Activated T-helper 2 cell treated with anti-CD3 and anti-CD28 coated beads, Interferon-gamma antibody, Interleukin-2, Interleukin-4, amounts not matched to agents 10 μg/mL and 5 μg/mL and 100 μg/mL, durations not matched to agents 14 hours and 24 hours and 36 hours (primary cell): ENCODE results near the gene SFTA2. TPM values are rescaled to one million over a fixed set of nuclear protein-coding genes. Genes with fewer than 3 reads are reported as not detected.

Experiments used
- DNase-seq: peaks from one replicate; pipeline ENCODE4 v3.0.0; 2021; ENCODE audit warnings: low spot score
- H3K27ac Mint-ChIP-seq: one replicate; pipeline ENCODE4 v1.8.0; 2021; ENCODE audit warnings: mixed read lengths
- H3K27me3 Mint-ChIP-seq: one replicate; pipeline ENCODE4 v1.8.0; 2021; ENCODE audit warnings: low read depth, mixed read lengths
- H3K36me3 Mint-ChIP-seq: one replicate; pipeline ENCODE4 v1.8.0; 2021; ENCODE audit warnings: low read depth, mixed read lengths
- H3K4me1 Mint-ChIP-seq: one replicate; pipeline ENCODE4 v1.8.0; 2021; ENCODE audit warnings: low read depth, mixed read lengths
- H3K4me3 Mint-ChIP-seq: one replicate; pipeline ENCODE4 v1.8.0; 2021; ENCODE audit warnings: low read depth, mild to moderate bottlenecking, moderate library complexity, mixed read lengths
- H3K9me3 Mint-ChIP-seq: one replicate; pipeline ENCODE4 v1.8.0; 2021; ENCODE audit warnings: mixed read lengths
- intact Hi-C: fragments of 100-400 bp; cut with micrococcal nuclease; formaldehyde crosslinking; loops from one replicate; pipeline ENCODE4 v1.15.1; 2023
- total RNA-seq: library from RNA; stranded (reverse); gene quantifications from 2 replicates; pipeline ENCODE4 v1.2.3, GENCODE V29; 2022

The SFTA2 gene
- total RNA-seq, 1 donor from 2014 or later = not detected

DNA sequence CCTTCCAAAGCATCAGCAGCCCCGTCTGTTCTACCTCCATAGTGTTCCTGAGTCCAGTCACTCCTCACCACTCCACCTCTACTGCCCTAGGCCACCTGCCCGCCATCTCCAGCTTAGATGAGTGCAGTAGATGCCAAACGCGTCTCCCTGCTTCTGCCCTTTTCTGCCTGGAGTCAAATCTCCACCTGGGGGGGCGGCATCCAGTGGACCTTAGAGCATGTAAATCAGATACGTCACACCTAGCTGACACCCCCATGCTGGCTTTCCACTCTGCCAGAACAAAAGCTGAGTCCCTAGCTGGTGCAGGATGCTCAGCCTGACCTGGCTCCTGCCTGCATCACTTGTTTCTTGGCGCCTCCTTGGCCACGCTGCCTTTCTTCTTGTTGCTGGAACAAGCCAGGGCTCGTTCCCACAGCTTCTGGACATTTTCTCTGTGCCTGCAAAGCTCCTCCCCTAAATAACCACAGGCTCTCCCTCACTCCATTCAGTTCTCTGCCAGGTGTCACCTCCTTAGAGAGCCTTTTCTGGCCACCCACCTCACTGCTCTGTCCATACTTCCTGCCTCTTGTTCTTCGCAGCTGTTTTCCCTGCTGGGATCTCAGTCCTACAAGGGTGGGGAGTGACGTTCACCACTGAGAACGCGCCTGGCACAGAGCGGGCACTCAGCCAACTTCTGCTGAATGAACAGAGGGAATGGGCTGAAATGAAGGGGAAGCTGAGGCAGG is 41.9 kb downstream of the SFTA2 start:
- intact Hi-C loops = no loop called here
- H3K4me3 Mint-ChIP-seq = no peak overlapping the region
- DNase-seq = no peak
- H3K27ac Mint-ChIP-seq = no peak overlapping the region
- no peaks in the 10 kb centered on the region for H3K9me3 Mint-ChIP-seq
- peaks cover 16% of the 10 kb centered on the region for H3K4me1 Mint-ChIP-seq
- no peaks in the 10 kb centered on the region for H3K36me3 Mint-ChIP-seq
- H3K27me3 Mint-ChIP-seq = peaks cover 2% of the 10 kb centered on the region

DNA sequence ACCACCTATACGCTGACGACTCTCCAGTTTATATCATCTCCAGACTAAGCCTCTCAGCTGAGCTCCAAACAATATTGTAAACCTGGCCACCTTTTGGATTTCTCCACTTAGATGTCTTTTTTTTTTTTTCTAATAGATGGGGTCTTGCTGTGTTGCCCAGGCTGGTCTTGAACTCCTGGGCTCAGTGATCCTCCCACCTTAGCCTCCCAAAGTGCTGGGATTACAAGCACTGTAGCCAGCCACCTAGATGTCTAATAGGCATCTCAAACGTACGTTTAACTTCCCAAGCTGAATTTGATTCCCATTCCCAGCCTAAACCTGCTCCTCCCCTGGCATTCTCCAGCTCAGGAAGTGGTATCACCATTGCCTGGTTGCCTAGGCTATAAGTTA is 42.5 kb downstream of the SFTA2 start:
- intact Hi-C loops = no loop called here
- peaks cover 19% of the 10 kb centered on the region for H3K4me1 Mint-ChIP-seq
- H3K36me3 Mint-ChIP-seq = no peaks in the 10 kb centered on the region
- H3K27ac Mint-ChIP-seq = no peak overlapping the region
- no peak for DNase-seq
- H3K27me3 Mint-ChIP-seq = peaks cover 2% of the 10 kb centered on the region
- no peak overlapping the region for H3K4me3 Mint-ChIP-seq
- no peaks in the 10 kb centered on the region for H3K9me3 Mint-ChIP-seq

DNA sequence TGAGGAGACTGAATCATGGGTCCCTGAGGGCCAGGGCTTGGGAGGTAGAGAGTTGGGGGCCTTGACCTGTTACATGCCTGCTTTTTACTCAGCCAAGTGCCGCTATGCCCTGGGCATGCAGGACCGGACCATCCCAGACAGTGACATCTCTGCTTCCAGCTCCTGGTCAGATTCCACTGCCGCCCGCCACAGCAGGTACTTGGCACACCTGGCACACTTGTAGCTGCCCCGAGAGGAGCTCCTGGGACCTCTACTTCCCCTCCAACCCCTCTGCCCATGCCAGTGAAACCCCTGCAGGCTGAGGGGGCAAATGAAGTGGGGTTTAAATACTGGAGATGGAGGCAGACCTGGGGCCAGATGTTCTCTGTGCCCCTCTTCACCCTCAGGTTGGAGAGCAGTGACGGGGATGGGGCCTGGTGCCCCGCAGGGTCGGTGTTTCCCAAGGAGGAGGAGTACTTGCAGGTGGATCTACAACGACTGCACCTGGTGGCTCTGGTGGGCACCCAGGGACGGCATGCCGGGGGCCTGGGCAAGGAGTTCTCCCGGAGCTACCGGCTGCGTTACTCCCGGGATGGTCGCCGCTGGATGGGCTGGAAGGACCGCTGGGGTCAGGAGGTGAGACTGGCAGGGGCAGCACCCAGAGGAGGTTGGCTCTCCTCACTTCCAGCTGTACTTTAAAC is 43.0 kb downstream of the SFTA2 start:
- DNase-seq = no peak
- Mint-ChIP-seq H3K27ac (no peak overlapping the region), H3K9me3 (no peaks in the 10 kb centered on the region), H3K4me3 (no peak overlapping the region), H3K4me1 (peaks cover 19% of the 10 kb centered on the region), H3K27me3 (peaks cover 2% of the 10 kb centered on the region), H3K36me3 (no peaks in the 10 kb centered on the region)
- intact Hi-C loops = no loop called here

DNA sequence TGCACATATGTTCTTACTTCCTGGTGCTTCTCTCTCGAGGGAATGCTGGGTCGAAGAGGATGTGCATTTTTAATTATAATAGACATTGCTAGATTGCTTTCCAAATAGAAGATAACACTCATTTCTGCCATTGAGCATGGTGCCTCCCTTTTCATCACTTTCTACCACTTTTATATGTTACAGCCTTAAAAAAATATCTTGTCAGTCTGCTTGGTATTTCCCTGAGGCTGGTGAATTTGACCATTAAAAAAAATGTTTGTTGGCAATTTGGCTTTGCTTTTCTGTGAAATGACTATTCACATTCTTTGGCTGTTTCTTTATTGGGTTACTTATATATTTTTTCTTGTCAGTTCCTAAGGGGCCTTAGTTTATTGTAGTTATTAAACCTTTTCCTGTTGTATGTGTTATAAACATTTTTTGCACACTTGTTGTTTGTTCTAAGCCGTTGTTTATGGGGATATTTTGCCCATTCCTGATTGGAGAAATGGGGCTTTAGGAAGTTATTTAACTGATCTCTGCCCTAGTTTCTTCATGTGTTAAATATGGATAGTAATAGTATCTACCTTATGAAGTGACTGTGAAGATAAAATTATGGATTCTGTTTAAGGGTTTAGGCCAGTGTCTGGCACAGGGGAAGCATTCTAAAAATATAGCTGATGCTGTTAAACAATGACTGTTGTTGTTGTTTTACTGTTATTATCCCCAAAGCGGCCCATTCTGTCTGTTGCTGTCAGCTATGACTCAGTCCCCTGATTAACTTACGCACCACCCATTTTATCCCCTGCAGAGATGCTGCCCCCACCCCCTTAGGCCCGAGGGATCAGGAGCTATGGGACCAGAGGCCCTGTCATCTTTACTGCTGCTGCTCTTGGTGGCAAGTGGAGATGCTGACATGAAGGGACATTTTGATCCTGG is 43.8 kb downstream of the SFTA2 start:
- Mint-ChIP-seq H3K4me3 (no peak overlapping the region), H3K27me3 (peaks cover 2% of the 10 kb centered on the region), H3K4me1 (peaks cover 24% of the 10 kb centered on the region), H3K36me3 (no peaks in the 10 kb centered on the region), H3K9me3 (no peaks in the 10 kb centered on the region), H3K27ac (no peak overlapping the region)
- DNase-seq = no peak
- intact Hi-C loops = no loop called here

DNA sequence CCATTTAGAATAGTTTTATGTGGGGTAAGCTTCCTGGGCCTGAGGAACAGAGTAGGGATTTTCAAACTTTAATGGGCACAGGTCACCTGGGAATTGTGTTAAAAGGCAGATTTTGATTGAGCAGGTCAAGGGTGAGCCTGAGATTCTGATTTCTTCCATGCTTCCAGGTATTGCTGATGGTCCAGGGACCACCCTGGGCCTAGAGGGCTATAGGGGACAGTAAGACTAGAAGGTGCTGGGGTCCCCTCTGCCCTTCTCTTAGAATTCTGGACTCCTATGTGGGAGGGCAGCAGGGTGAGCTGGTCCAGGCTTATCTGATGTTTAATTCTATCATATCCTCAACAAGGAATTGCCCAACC is 45.1 kb downstream of the SFTA2 start:
- Mint-ChIP-seq H3K27me3 (peaks cover 4% of the 10 kb centered on the region), H3K4me1 (peaks cover 27% of the 10 kb centered on the region), H3K27ac (no peak overlapping the region), H3K36me3 (no peaks in the 10 kb centered on the region), H3K4me3 (no peak overlapping the region), H3K9me3 (no peaks in the 10 kb centered on the region)
- DNase-seq = no peak
- intact Hi-C loops = no loop called here

DNA sequence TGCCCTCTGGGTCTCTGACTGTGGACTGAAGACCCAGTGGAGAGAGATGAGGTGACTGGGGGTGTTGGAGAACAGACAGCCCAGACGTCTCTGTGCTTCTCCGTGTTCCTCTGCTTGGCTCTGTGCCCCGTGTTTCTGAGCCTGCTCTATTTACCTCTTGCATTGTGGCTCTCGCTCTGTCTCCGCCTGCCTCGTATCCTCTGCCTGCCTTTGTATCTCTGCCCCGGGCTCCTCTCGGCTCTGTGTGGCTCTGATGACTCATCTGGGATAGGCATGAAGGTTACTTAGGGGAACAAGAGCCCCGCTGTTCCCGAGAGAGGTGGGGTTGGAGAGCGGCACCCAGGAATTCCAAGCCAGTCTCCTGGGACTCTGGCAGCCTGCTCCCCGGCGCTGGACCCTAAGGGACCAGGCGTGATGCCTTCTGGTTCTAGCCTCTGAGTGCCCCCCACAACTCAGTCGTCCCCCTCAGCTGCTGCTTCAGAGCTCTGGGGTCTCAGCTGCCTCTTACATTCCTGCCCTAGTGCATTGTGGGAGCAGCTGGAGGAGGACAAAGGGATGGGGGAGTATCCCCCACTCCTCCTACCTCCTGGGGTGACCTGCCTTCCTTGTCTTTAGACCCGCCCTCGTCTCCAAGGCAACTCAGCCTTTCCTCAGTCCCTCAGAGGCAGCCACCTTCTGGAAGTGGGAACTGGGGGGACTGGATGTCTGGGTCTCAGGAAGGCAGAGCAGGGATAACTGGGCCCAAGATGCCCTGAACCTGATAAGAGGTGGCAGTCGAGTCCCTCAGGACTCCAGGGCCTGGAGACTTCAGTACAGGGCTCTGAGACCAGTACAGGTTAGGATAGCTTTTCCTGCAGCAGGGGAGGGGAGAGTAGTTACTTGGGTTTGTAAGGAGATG is 45.7 kb downstream of the SFTA2 start:
- peak overlapping the region; percentile 17 for H3K27ac Mint-ChIP-seq
- no peaks in the 10 kb centered on the region for H3K36me3 Mint-ChIP-seq

DNA sequence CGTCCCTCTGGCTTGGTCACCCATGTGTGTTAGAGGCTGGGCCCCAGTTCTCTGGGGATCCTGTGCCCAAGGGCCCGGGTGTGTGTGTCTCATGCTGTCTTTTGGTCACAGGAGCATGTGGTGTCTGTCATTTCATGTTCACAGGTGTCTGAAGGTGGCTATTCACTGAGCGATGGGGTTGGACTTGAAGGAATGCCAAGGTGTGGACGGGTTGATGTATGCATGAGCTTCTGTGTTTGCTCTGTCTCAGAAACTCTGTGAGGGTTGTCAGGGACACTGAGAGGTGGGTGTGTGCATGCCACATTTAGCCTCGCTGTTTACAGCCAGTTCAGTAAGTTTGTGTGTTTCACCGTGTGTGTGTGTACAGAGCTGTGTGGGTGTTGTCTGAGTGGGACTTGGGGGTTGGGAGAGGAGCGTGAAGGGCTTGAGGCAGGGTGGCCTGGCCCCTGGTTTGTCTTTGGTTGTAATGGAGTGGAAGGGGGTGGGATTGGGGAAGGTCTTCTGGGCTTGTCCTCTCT is 46.4 kb downstream of the SFTA2 start:
- Mint-ChIP-seq H3K27ac (peak overlapping the region; percentile 17), H3K36me3 (no peaks in the 10 kb centered on the region), H3K4me1 (peaks cover 27% of the 10 kb centered on the region), H3K27me3 (peaks cover 4% of the 10 kb centered on the region), H3K4me3 (peak overlapping the region; percentile 77), H3K9me3 (no peaks in the 10 kb centered on the region)
- DNase-seq = no peak
- intact Hi-C loops = no loop called here

More for the DNA sequence above, 45.7 kb downstream of the SFTA2 start:
- peaks cover 4% of the 10 kb centered on the region for H3K27me3 Mint-ChIP-seq
- peak overlapping the region; percentile 77 for H3K4me3 Mint-ChIP-seq
- DNase-seq = no peak
- intact Hi-C loops = no loop called here
- no peaks in the 10 kb centered on the region for H3K9me3 Mint-ChIP-seq
- peaks cover 27% of the 10 kb centered on the region for H3K4me1 Mint-ChIP-seq

DNA sequence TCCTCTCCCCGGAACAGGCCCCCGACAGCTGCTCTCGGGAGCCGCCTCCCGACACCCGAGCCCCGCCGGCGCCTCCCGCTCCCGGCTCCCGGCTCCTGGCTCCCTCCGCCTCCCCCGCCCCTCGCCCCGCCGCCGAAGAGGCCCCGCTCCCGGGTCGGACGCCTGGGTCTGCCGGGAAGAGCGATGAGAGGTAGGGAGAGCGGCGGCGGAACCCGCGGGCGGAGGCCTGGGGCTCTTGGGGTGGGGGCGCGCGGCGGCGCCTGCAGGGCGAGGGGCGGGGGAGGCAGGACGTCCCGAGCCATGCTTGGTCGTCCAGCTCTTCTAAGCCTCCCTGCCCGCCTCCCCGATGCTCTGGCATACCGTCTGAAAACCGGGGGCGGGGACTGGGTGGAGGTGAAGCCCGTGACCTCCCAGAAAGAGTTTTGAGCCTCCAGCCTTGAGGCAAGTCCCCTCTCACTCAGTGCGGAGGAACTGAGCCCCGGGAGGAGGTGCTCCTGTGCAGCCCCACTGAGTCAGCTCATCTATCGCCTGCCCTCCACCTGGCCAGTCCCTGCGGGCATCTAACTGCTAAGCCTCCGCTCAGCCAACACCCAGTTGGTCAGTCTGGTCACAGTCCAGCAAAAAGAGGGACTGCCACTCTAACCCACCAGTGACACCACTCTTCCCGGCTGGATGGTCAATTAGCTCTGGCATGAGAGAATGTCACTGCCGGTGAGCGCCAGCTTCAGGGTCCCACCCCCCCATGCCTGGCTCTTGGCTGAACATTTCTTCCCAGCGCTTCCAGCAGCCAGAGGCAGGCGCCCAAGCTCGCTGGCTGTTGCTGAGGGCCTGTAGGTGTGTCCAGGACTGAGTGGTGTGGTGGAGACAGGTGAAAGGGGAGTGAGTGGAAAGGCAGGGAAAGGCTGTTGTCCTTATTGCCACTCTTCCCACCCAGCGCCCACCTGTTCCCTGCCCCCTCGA is 47.2 kb downstream of the SFTA2 start:
- Mint-ChIP-seq H3K9me3 (no peaks in the 10 kb centered on the region), H3K27me3 (peaks cover 4% of the 10 kb centered on the region), H3K4me1 (peaks cover 27% of the 10 kb centered on the region), H3K27ac (peak overlapping the region; percentile 54), H3K4me3 (peak overlapping the region; percentile 77), H3K36me3 (no peaks in the 10 kb centered on the region)
- intact Hi-C loops = no loop called here
- DNase-seq = no peak

DNA sequence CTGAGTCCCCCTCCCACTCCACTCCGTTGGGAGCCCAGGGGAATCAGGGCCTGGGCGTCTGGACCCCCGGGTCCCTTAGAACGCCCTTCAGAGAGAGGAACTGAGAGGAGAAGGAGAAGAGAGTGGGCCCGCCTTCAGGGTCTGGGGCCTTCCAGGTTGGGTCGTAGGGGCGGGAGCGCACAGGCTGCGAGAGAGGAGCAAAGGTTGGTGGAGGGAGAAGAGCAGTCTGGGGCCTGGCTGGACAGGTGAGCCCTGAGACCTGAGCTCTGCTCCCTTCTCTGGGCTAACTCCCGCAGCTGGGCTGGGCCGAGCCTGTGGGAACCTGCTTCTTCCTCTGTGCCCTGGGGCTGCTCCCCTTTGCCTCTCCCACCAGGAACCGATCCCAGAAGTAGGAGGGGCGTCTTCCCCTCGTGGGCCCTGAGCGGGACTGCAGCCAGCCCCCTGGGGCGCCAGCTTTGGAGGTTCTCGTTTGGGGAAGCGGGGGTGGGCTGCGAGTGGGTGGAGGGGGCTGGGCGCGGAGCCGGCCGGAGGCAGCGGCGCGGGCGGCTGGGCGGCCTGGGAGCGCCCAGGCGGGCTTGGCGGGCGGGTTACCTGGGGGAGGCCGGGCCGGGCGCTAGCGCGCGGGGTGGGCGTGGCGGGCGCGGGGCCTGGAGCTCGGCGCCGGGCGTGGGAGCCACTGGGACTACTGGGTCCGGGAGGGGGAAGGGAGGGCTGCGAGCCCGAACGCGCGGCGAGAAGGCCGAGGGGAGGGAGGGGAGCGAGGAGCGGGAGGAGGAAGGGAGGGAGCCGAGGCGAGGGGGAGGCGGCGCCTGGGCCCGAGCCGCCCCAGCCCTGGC is 48.1 kb downstream of the SFTA2 start, which contains the start of gene DDR1:
Gene DDR1, plus strand, starts transcription at position 835 of the 836 bp plus-strand sequence. CDS start 4,211 bp downstream, outside the sequence.
- intact Hi-C loops = no loop called here
- H3K27ac Mint-ChIP-seq = peak within 1 kb of the TSS; percentile 65
- H3K4me1 Mint-ChIP-seq = peaks cover 27% of the 10 kb centered on the region
- H3K27me3 Mint-ChIP-seq = peaks cover 4% of the 10 kb centered on the region
- no peaks in the 10 kb centered on the region for H3K9me3 Mint-ChIP-seq
- DNase-seq = no peak
- peak within 1 kb of the TSS; percentile 79 for H3K4me3 Mint-ChIP-seq
- no peaks in the 10 kb centered on the region for H3K36me3 Mint-ChIP-seq

DNA sequence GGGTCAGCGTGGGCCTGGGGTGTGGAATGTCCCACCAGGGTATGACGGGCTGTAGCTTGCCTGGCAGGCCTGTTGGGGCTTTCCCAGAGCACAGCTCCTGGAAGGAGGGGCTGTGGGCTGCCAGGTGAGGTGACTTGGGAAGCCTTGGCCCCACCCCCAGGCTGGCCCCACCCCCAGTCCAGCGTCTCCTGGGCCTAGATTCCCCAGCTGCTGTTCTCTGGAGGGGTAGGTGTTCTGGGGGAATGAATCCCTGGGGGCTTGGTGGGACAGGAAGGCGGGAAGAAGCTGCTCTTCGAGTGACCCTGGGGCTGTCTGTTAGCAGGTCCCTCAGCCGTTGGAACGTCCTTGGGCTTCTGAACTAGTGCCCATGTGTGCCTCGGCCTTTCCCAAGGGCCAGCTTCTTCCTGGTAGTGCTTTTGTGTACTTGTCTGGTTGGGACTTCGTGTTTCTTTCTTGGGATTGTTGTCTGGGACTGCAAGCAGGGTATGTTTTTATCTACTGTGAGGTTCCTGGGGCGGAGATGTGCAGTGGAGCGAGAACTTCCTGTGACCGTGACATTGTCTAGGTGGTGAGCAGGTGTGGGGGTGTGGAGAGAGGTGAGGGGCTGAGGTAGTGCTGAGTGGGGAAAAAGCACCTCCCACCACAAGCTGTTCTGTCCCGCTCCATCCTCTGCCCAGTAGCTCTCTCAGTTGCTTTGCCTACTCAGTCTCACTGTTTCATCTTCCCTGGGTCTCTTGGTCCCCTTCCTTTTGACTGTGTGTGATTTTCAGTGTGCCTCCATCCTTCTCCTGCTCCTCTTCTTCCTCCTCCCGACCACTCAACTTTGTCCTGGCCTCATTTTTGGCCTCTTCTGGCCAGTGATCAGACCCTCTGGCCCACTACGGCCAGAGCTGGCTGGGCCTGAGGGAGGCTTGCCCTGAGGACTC is 48.9 kb downstream of the SFTA2 start:
- peak overlapping the region; percentile 71 for H3K27ac Mint-ChIP-seq
- no peaks in the 10 kb centered on the region for H3K9me3 Mint-ChIP-seq
- peaks cover 4% of the 10 kb centered on the region for H3K27me3 Mint-ChIP-seq
- intact Hi-C loops = no loop called here
- H3K4me3 Mint-ChIP-seq = peak overlapping the region; percentile 79
- H3K36me3 Mint-ChIP-seq = no peaks in the 10 kb centered on the region
- H3K4me1 Mint-ChIP-seq = peaks cover 27% of the 10 kb centered on the region
- no peak for DNase-seq
